ENCODE measurements around the gene CELSR1. TPM values are rescaled to one million over a fixed set of nuclear protein-coding genes. Genes with fewer than 3 reads are reported as not detected.

CELSR1 gene
- total and polyA plus RNA-seq, 2 of the 13 experiments (the other 11 are each of a cell fraction or from before 2014, with no cell fraction given): 0.78 to 1.8 TPM

DNA sequence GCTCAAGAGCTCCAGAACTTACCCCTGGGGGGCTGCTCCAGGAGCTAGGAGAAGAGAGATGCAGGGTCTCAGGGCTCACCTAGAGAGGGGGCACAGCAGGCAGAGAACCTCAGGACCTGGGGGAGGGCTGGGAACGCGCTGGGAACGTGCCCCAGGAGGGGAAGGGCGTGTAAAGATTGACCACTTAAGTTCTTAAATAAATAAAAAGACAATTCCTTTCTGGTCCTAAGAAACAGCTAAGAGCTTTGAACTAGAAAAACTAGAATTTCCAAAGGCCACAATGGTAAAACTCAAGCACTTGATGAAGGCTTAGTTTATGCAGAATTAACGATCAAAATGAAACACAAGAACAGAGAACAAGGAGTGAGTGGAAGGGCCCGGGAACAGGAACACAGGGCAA is 89.1 kb downstream of the CELSR1 start:
- H3K4me2 ChIP-seq (ENCODE audit: low read depth, low read length): no peak overlapping the region
- no peak overlapping the region for H3K27ac ChIP-seq (ENCODE audit: extremely low read length, insufficient read depth, low read length)
- in situ Hi-C loops (cut with HindIII; ENCODE audit: extremely low pct_ligation_motif_present, low pct_unique_long_range_greater_than_20kb): no loop called here
- H3K27me3 ChIP-seq (ENCODE audit: control insufficient read depth in 1 of 2, insufficient read depth in 2 of 2, low read length in 2 of 2): no peaks in the 10 kb centered on the region; a peak in 1 of 5 replicates
- CTCF ChIA-PET (ENCODE audit: low intra/inter-chr PET ratio, low total read pairs): no interaction called here
- no TSS peak for BruUV-seq (replicated peaks)
- H3K79me2 ChIP-seq (ENCODE audit: insufficient read depth, low read length): no peaks in the 10 kb centered on the region
- H3K4me3 ChIP-seq (replicated peaks in 1 of 3; ENCODE audit: insufficient read depth in 1 of 3, low read depth in 2 of 3, low read length in 3 of 3): no peak overlapping the region
- DNase-seq (ENCODE audit: low spot score): no peak
- ATAC-seq: no peak
- H3K9me3 ChIP-seq (ENCODE audit: low read length): no peaks in the 10 kb centered on the region
- H4K20me1 ChIP-seq (ENCODE audit: insufficient read depth, low read length): no peaks in the 10 kb centered on the region
- no peaks in the 10 kb centered on the region for H3K36me3 ChIP-seq (replicated peaks in 1 of 2; ENCODE audit: control insufficient read depth in 1 of 2, insufficient read depth in 2 of 2, low read length in 2 of 2)
- no peak overlapping the region for H3K9ac ChIP-seq (ENCODE audit: insufficient read depth, low read depth, low read length)
- intact Hi-C loops (cut with micrococcal nuclease; ENCODE audit: unreplicated experiment): no loop called here
- FAIRE-seq: no peak
- POLR2A ChIA-PET: no interaction called here
- no peak overlapping the region for H2AFZ ChIP-seq (ENCODE audit: low read length)
- whole genome bisulfite sequencing (ENCODE audit: low lambda C conversion rate): 26% methylated on average over 6 of the region's 6 CpGs
- H3K4me1 ChIP-seq (ENCODE audit: insufficient read depth, low read length): peaks cover 64% of the 10 kb centered on the region
- no peak for TF ChIP-seq ZNF570 (CRISPR knock-in tag; IDR thresholded peaks at IDR 0.05; ENCODE audit: borderline replicate concordance)
- no peak for TF ChIP-seq TBX2 (CRISPR knock-in tag; IDR thresholded peaks at IDR 0.05; ENCODE audit: borderline replicate concordance)
- TF ChIP-seq HOXA5 (CRISPR knock-in tag; IDR thresholded peaks at IDR 0.05): no peak
- TF ChIP-seq PAWR (CRISPR knock-in tag; IDR thresholded peaks at IDR 0.05; ENCODE audit: borderline replicate concordance): no peak
- TF ChIP-seq MED8 (CRISPR knock-in tag; IDR thresholded peaks at IDR 0.05; ENCODE audit: insufficient replicate concordance): no peak
- TF ChIP-seq ZNF30 (CRISPR knock-in tag; IDR thresholded peaks at IDR 0.05): no peak
- no peak for TF ChIP-seq ZNF746 (CRISPR knock-in tag; IDR thresholded peaks at IDR 0.05)
- no peak for TF ChIP-seq ZNF619 (CRISPR knock-in tag; IDR thresholded peaks at IDR 0.05)
- no peak for TF ChIP-seq SOX5 (CRISPR knock-in tag; IDR thresholded peaks at IDR 0.05; ENCODE audit: borderline replicate concordance)
- TF ChIP-seq ZNF530 (CRISPR knock-in tag; IDR thresholded peaks at IDR 0.05; ENCODE audit: low read depth): no peak
- TF ChIP-seq AKAP8 (CRISPR knock-in tag; IDR thresholded peaks at IDR 0.05): no peak
- TF ChIP-seq KLF6 (CRISPR knock-in tag; IDR thresholded peaks at IDR 0.05): no peak
